Activated CD4-positive, CD25-positive, alpha-beta regulatory T cell treated with anti-CD3 and anti-CD28 coated beads, Interleukin-2, amount 50 U/mL, for 24 hours (primary cell): ENCODE measurements around the gene CARMIL1.

ENCODE experiments used
- ATAC-seq, 2 donors: fragments of 150-1000 bp; cut with Tn5 transposase; one replicate each; pipeline ENCODE4 v1.10.0; 2021; ENCODE audit warnings: mild to moderate bottlenecking in 1 of 2, moderate library complexity in 1 of 2

Gene CARMIL1

GRCh38 chr6:25449774-25450173 lies 170.6 kb downstream of the CARMIL1 start:
- no peak for ATAC-seq

- no peak for ATAC-seq
Measured at GRCh38 chr6:25450469-25451198, 171.5 kb downstream of the CARMIL1 start.

- ATAC-seq, result no peak
Measured at GRCh38 chr6:25452031-25452430, 172.9 kb downstream of the CARMIL1 start.

DNA sequence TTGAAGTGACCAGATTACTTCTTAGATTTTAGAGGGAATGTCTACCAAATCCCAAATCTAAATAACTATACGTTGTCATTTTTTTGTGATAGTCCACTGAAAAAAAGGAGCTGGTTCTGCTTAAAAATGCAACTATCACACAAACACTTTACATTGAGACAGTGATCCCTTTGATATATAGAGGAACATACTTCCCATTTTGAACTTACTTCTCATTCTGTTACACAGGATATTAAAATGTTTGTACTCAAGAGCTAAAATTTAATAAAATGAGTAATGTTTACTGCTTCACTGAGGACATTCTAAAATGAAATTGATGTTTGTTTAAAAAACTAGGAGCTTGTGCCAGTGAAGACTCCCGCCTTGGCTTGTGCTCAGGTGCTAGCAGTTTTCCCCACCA lies 174.1 kb downstream of the CARMIL1 start:
- ATAC-seq, result no peak

DNA sequence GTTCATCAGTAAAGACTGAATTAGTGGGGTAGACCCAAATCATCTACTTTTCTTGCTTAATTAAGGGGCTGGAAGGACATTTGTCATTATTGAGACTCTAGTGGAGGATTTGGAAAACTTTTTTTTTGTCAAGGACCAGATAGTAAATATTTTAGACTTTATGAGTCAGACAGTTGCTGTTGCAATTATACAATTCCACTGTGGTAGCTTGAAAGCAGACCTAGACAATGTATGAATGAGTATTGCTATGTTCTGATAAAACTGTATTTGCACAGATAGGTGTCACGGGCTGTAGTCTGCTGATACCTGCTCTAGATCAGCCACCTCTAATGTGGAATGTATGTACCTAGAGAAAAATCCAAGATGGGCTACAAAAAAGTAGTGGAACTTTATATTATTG lies 175.0 kb downstream of the CARMIL1 start:
- no peak for ATAC-seq

GRCh38 chr6:25456249-25457040 lies 177.3 kb downstream of the CARMIL1 start:
- ATAC-seq, result no peak

GRCh38 chr6:25457516-25457915 lies 178.3 kb downstream of the CARMIL1 start:
- no peak for ATAC-seq

GRCh38 chr6:25458485-25458884 lies 179.3 kb downstream of the CARMIL1 start:
- peak; percentile 70 to 75 for ATAC-seq

- ATAC-seq, result no peak
Measured at GRCh38 chr6:25462235-25462897, 183.2 kb downstream of the CARMIL1 start.

DNA sequence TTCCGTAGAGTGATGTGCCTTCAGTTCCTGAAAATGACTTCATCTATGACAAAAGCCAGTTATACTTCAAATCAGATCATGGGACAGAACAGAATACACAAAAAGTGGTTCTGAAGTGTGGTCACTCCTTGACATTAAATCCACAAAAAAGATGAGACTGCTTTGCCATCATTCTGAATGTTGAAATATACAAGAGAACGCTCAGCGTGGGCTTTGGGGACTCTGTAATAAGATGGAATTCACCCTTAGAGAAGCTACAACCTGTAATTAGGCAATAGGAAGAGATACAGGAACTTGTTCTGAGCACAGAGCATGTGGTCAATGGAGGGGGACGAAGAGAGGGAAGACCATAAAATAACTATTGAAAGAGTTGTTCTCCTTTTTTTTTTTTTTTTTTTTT lies 184.3 kb downstream of the CARMIL1 start:
- ATAC-seq, result no peak

DNA sequence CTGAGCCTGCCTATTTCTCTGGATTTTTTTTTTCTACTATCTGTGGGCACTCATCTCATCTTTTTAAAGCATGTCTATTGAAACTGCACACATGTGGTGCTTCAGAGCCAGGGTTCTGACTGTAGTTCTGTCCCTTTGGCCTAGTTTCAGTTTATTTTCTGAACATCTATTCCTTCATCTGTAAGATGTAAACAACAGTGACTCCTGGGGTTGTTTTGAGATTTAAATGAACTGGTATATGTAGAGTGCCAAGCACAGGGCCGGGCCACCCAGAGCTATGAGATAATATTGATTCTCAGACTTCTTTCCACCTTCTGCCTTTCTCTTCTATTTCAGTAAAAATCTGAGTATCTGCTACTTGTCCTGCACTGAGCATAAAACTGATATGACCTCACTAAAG lies 185.1 kb downstream of the CARMIL1 start:
- ATAC-seq, result no peak

- no peak for ATAC-seq
Measured at GRCh38 chr6:25465941-25466340, 186.8 kb downstream of the CARMIL1 start.

DNA sequence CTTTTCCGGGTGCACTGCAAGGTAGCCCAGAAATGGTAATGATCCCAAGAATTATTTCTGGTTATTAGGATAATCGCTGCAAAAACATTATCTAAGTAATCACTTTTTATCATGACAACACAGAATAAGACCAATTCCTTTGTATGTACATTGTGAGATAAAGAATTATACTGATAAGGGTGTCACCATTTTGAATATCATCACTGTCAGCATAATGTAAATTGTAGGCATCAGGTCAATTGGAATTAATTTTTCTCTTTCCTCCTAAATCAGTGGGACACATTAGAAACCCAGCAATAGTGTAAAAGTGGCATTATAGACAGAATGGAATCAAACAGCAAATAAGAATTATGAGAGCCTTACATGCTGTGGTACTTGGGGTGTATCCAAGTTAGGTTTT lies 189.7 kb downstream of the CARMIL1 start:
- no peak for ATAC-seq

DNA sequence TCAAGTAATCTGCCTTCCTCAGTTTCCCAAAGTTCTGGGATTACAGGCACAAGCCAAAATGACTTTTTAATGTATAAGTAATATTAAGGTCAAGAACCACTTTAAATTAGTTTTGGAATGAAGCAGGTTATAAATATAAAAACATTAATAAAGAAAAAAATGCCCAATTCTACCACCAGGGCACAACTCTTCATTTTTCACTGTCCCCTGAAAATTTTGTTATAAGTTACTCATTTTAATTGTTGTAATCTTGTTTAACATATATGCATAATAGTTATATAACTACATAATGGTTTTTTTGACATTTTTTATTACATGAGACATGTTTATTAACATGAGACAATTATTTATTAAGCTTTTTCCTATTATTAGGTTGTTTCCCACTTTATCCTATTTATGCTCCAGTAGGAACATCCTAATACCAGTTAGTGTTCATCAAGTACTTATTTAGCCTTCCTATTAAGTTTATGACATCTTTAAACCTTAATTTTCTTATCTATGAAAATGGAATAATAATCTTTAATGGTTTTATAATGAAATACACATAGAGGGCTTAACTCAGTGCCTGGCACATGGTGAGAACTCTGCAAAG lies 190.7 kb downstream of the CARMIL1 start:
- ATAC-seq, result no peak

DNA sequence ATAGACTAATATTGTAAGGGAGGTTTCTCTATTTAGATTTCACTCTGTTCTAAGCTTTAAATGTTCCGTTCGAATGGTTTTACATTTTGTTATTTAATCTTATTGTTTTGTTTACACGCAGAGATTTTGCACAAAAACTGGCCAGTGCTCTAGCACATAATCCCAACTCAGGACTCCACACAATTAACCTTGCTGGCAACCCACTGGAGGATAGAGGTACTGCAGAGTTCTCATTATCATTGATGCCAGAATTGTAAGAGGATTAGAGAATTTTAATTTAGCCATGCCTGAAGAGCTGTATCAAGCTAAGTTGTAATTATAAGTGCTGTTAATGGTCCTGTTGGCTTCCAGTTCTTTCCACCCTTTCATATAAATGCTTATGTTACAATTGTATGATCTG lies 193.1 kb downstream of the CARMIL1 start:
- ATAC-seq, result no peak

GRCh38 chr6:25472906-25473305 lies 193.7 kb downstream of the CARMIL1 start:
- ATAC-seq, result no peak

- no peak for ATAC-seq
Measured at GRCh38 chr6:25473447-25473846, 194.3 kb downstream of the CARMIL1 start.

DNA sequence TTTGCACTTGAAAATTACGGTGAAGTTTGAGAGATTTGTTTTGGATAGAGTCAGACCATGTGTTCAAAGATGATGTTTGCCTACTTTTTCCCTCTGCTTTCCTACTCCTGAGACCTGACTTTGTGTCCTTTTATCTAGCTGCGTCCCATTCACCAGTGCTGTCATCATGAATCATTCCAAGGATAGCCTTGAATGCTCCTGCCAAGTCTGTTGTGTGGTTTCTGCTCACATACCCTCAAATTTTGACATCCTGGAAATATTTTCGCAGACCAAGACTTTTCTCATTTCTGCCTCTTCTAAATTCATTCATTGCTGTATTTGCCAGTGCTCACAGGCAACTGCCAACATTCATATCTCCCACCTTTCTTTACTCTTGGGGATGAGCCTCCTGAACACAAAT lies 197.0 kb downstream of the CARMIL1 start:
- ATAC-seq, result no peak

DNA sequence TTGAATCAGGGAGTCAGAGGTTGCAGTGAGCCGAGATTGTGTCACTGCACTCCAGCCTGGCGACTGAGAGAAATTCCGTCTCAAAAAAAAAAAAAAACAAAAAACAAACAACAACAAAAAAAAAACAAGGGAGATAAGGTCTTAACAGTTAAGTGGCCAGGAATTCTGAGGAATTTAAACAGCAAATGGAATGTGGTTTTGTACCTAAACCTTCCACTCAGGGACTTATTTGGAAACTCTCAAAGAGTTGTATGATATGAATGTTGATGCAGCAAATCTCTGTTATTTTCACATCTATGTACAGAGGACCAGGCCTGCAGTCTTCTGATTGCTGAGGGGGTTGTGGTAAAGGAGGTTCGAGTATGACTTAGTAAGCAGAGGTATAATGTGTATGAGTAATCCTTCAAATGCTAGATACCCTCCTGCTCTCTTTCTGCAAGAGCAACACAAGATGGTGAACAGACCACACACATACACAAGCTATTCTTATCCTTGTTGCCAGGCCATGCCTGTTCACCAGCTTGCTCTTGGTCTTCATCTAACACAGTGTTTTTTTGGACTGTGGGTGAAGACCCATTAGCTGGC lies 197.9 kb downstream of the CARMIL1 start:
- peak in 1 of 2 donors; percentile 35 for ATAC-seq

DNA sequence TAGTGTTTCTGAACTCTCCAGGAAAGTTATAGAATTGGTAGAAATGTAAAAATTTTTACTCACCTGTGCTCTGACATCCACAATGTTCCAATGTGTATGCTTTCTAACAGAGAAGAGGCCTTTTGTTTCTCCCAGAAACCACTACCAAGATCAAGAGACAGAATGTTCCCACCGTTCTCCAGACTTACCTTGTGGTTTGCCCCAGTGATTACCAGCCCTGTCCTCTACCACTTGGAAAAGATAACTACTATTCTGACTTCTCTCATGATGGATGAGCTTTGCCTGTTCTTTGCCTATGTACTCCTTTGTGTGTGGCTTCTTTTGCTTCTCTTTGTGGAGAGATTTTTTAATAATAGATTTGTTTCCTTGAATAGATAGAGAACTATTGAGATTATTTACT lies 199.8 kb downstream of the CARMIL1 start:
- no peak for ATAC-seq

DNA sequence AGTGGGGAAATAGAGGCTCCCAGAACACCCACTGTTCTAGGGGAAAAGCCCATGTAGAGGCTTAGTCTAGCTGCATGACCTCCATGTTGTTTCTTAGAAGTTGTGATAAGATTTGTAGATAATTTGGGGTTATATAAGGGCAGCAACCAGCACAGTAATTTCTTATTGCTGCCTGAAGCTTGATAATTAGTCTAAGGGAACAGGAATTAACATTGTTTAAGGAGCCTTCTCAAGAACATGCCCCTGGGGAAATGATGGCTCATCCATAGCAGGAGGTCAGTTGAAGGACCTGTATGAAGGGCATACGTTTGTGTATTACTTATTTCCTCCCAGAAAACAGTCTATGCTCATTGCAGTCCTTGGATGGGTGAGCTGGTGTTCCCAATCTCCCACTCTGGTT lies 202.1 kb downstream of the CARMIL1 start:
- ATAC-seq, result no peak

DNA sequence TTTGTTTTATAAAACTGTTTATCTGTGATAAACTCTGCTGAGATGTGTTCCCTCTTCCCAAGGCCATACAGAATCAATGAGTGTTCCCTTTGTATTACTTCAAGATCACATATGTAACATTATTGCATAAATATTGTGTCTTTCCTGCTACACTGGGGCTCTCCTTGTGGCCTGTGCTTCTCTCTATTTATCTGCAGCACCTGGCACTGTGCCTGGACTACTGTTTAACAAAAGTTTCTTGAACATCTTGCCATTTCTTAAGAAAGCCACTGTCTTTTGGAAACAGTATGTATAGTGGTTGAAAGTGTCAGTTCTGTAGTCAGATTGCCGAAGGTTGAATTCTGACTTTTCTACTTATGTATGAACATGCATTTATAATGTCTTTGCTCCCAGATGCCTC lies 203.8 kb downstream of the CARMIL1 start:
- no peak for ATAC-seq

DNA sequence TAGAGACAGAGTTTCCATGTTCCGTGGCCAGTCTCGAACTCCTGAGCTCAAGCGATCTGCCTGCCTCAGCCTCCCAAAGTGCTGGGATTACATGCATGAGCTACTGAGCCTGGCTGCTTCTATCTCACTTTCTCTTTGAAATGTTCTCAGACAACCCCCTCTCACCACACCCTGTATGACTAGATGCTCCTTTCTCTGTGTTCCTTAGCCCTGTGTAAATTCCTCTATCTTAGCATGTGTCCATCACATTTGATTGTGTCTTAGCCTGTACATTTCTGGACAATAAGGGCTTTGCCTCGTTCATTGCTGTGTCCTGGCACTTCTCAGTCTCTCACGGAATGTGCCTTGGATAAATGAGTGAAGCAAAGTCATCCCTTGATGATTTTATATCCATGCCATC lies 204.8 kb downstream of the CARMIL1 start:
- ATAC-seq, result no peak
